Measurements from ENCODE around the gene AOAH. TPM values are rescaled to one million over a fixed set of nuclear protein-coding genes. Genes with fewer than 3 reads are reported as not detected.

The AOAH gene
- total RNA-seq, 1 experiment from 2014 or later = 0.39 TPM

DNA sequence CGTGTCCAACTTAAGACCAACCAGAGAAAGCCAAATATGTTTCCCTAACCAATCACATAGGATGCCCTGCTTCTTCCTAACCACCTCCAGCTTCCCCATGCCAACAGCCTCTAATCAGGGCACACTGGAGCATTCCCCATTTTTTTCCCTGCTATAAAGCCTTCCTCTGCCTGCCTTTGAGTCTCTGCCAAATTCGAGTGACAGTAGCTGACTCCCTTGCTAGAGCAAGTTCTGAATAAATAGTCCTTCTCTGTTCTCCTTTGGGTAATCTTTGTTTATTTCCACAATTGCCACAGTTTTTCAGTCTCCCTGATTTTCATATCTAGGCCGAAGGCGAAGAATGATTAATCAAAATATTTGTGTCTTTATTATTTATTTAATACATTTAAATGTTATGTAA, 238.0 kb downstream of the AOAH start:
- Histone ChIP-seq H3K27ac (ENCODE audit: insufficient read length, low read depth, low read length) (no peak overlapping the region), H3K27me3 (ENCODE audit: insufficient read depth, low read length) (no peaks in the 10 kb centered on the region), H4K91ac (ENCODE audit: insufficient read length, low read depth, low read length) (no peak overlapping the region), H3K23me2 (ENCODE audit: insufficient read length, low read depth, low read length, poor library complexity, severe bottlenecking) (no peaks in the 10 kb centered on the region), H4K8ac (replicated peaks; ENCODE audit: insufficient read length, low read depth, low read length) (peak overlapping the region; percentile 55), H3K18ac (ENCODE audit: insufficient read length, low read depth, low read length) (no peak overlapping the region), H3K23ac (ENCODE audit: insufficient read length, low read depth, low read length) (no peak overlapping the region), H2BK20ac (ENCODE audit: low read depth, low read length, poor library complexity, severe bottlenecking) (no peak overlapping the region), H3K79me2 (ENCODE audit: insufficient read depth, low read length) (no peaks in the 10 kb centered on the region), H2BK5ac (ENCODE audit: insufficient read length, low read length) (no peak overlapping the region), H2BK15ac (ENCODE audit: low read depth, low read length) (no peak overlapping the region), H3K4me1 (ENCODE audit: insufficient read depth, low read length) (no peaks in the 10 kb centered on the region), H3K79me1 (ENCODE audit: insufficient read depth, low read depth, low read length, poor library complexity, severe bottlenecking) (no peaks in the 10 kb centered on the region), H2BK12ac (ENCODE audit: insufficient read length, low read depth, low read length) (no peak overlapping the region), H2AK5ac (ENCODE audit: insufficient read length, low read length) (no peak overlapping the region), H3K56ac (ENCODE audit: insufficient read length, low read depth, low read length) (no peak overlapping the region), H2AFZ (ENCODE audit: low read length) (no peak overlapping the region), H4K5ac (ENCODE audit: insufficient read length, low read depth, low read length) (no peak overlapping the region), H3T11ph (ENCODE audit: low read length) (no peak overlapping the region), H3K4me2 (ENCODE audit: insufficient read depth, insufficient read length, low read length) (no peak overlapping the region), H3K9ac (ENCODE audit: extremely low read depth, insufficient read length, low read length) (no peak overlapping the region), H3K9me3 (ENCODE audit: control insufficient read depth, low read depth, low read length) (no peaks in the 10 kb centered on the region), H2BK120ac (ENCODE audit: low read depth, low read length, poor library complexity, severe bottlenecking) (no peak overlapping the region), H4K20me1 (ENCODE audit: control insufficient read depth, insufficient read depth, insufficient read length) (no peaks in the 10 kb centered on the region), H3K14ac (ENCODE audit: insufficient read depth, low read length) (no peak overlapping the region), H3K4ac (ENCODE audit: low read depth, low read length) (no peak overlapping the region)
- Mint-ChIP-seq H3K36me3 (ENCODE audit: insufficient read depth in 1 of 3, low read depth in 3 of 3) (peaks cover 5 to 7% (median 6%) of the 10 kb centered on the region in 3 experiments; a peak in 3 of 7 replicates), H3K27ac (no peak overlapping the region), H3K27me3 (ENCODE audit: low read depth) (no peaks in the 10 kb centered on the region), H3K9me3 (peaks cover 8 to 10% of the 10 kb centered on the region in 2 experiments; a peak in 4 of 5 replicates), H3K4me3 (no peak overlapping the region), H3K4me1 (0 out of 4 replicates have a peak, but pooled peaks cover 0 to 2% of the 10 kb centered on the region in 2 experiments)
- no peak for DNase-seq
- no CpG with 5 or more reads among the region's 4 CpGs for WGBS (ENCODE audit: extremely low coverage, insufficient read length, low lambda C conversion rate)
- TF ChIP-seq, protein P1, sequence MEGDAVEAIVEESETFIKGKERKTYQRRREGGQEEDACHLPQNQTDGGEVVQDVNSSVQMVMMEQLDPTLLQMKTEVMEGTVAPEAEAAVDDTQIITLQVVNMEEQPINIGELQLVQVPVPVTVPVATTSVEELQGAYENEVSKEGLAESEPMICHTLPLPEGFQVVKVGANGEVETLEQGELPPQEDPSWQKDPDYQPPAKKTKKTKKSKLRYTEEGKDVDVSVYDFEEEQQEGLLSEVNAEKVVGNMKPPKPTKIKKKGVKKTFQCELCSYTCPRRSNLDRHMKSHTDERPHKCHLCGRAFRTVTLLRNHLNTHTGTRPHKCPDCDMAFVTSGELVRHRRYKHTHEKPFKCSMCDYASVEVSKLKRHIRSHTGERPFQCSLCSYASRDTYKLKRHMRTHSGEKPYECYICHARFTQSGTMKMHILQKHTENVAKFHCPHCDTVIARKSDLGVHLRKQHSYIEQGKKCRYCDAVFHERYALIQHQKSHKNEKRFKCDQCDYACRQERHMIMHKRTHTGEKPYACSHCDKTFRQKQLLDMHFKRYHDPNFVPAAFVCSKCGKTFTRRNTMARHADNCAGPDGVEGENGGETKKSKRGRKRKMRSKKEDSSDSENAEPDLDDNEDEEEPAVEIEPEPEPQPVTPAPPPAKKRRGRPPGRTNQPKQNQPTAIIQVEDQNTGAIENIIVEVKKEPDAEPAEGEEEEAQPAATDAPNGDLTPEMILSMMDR (conservative IDR thresholded peaks at IDR 0.05) = no peak

Measured in H9 (cell line).